GM12874 (cell line): ENCODE results near the gene VPS4B.

ENCODE experiments used
- TF ChIP-seq, protein P1 (sequence below): IDR thresholded peaks from 2 replicates; pipeline ENCODE4 v1.5.1; 2011; ENCODE audit warnings: low read depth, mild to moderate bottlenecking, control low read depth, low read length, moderate library complexity; ENCODE audit not compliant: insufficient read depth

VPS4B gene

DNA sequence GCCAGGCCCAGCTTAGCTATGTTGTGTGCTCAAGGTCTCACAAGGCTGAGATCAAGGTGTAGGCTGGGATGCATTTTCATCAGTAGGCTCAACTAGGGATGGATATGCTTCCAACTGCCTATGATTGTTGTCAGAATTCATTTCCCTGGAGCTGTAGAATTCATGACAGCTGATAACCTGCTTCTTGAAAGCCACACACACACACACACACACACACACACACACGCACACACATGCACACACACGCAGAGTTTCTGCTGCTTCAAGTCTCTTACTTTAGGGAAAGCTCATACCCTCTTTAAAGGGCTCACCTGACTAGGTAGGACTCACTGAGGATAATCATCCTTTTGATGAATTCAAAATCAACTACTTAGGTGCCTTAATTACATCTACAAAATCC, 8.2 kb upstream of the VPS4B start:
- TF ChIP-seq, protein P1, sequence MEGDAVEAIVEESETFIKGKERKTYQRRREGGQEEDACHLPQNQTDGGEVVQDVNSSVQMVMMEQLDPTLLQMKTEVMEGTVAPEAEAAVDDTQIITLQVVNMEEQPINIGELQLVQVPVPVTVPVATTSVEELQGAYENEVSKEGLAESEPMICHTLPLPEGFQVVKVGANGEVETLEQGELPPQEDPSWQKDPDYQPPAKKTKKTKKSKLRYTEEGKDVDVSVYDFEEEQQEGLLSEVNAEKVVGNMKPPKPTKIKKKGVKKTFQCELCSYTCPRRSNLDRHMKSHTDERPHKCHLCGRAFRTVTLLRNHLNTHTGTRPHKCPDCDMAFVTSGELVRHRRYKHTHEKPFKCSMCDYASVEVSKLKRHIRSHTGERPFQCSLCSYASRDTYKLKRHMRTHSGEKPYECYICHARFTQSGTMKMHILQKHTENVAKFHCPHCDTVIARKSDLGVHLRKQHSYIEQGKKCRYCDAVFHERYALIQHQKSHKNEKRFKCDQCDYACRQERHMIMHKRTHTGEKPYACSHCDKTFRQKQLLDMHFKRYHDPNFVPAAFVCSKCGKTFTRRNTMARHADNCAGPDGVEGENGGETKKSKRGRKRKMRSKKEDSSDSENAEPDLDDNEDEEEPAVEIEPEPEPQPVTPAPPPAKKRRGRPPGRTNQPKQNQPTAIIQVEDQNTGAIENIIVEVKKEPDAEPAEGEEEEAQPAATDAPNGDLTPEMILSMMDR: no peak

DNA sequence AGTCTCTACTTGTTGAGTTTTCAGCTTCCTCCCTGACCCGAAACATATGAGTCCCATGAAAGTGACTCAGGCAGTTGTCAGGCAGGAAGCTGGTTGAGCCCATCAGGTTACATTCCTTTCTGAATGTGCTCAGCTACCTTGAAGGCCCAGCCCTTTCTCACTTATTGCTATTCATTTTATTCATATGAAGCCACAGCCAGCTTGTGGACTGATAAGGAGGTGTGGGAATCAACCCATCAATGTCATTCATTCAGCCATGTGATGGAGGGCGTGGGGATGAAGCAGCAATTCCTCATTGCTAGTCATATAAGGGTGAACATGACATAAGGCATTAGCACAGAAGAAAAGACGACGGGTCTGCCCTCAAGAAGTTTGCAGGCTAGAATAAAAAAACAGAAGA, 5.3 kb upstream of the VPS4B start:
- TF ChIP-seq, protein P1: no peak

DNA sequence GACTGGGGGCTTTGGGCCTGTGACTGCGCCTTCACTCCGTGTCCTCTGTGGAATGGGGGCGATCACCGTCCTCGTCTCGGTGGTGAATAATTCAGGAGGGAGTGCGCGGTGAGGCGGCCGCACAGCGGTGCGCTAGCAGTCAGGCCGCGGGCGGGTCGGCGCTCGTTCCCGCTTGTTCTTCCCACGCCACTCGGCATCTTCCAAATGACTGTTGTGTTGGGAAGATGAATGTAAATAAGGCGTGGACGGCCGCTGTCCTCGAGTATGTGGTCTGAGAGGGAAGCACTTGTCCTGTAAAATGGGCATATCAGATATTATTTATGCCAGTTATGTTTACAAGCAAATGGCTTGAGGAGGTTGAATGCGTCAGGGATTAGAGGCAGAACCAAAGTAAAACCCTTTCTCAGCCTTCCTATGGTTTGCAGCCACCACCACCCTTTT, 608 bp upstream of the VPS4B start:
- TF ChIP-seq, protein P1: no peak

DNA sequence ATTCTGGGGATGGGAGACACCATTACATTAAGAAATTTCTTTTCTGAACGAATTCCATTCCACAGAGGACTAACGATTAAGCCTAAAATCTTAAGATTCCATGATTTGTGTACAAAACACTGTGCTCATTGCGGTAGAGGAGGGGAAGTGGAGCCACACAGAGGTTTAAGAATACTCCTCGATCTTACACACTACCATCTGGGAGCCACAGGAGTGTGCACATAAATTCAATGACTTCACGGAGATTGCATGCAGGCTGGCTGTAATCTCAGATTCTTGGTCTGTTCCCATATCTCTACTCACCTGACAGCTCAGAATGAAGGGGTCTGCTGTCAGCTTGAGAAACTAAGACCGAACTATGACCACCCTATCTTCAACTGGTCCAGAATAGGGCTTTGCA, 762 bp downstream of the VPS4B start:
- TF ChIP-seq, protein P1: no peak

DNA sequence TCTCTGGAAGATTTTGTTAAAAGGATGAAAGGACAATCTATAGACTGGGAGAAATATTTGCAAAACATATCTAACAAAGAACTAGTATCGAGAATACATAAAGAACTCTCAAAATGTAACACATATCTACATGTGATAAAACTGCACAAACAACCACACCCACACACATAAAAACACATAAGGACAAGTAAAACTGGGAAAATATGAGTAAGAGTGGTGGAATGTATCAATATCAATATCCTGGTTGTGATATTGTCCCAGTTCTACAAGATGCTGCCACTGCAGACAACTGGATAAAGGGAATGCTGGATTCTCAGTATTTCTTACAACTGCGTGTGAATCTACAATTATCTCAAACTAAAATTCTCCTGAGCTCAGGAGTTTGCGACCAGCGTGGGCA, 9.3 kb downstream of the VPS4B start:
- TF ChIP-seq, protein P1: no peak

DNA sequence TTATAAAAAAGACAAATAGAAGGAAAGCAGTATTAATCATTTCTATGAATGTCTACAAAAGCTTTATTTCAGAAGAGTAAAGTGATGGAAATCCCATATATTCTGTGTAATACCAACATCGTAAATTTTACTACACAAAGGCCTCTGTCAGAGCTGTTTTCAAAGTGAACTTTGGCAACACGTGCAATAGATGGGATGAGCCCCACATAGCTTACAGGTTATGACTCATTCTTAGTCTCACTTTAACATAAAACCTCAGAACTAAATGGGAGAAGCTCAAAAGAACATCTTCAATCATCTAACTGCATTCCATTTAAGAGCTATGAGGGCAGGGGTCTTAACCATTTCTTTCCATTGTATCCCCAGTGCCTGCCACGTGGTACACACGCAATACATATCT, 11.5 kb downstream of the VPS4B start:
- TF ChIP-seq, protein P1: no peak

DNA sequence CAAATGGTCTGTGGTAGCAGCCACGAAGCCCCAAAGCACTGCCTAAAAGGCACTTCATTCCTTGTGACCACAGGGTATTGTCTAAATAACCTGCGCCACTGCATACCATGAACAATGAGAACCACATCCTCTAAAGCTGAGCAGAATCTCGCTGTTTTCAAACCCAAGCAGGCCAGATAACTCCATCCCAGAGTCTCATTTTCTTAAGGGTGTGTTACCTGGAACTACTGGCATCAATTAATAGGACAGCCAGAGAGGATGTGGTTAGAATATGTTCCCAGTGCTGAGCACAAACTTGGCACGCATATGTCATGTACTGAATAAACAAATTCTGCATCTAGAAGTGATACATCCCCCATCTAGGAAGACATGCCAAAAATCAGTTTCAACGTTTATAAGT, 13.0 kb downstream of the VPS4B start:
- TF ChIP-seq, protein P1: no peak

DNA sequence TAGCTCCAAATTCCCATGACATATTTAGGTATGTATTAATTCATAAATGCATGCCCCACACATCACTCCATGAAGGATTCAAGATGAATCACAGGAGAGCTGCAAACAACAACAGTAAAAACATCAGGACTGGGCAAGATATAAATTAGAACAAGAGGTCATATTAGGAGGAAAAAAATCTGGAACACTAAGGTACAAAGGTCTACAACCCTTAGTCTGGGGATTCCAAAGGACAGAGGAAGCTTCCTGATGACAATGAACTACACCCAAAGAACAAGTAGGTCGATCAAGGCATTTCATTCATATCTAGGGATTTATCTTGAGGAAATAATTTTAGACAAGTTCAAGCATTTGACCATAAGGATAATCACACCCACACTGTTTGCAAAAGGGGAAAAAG, 14.5 kb downstream of the VPS4B start:
- TF ChIP-seq, protein P1: no peak
